Measurements from ENCODE around the gene ABHD16B.

ABHD16B gene

GRCh38 chr20:63839620-63840019, 21.7 kb upstream of the ABHD16B start:
- ChIA-PET CTCF (interaction anchor here (0.7 kb wide), 1 partner anchor 241 kb away, joined by 3 read pairs; no protein-coding TSS in a partner anchor), POLR2A (no interaction called here)
- DNase-seq (ENCODE audit: low read depth, low spot score): no peak
- TF ChIP-seq CTCF (IDR thresholded peaks at IDR 0.05; ENCODE audit: insufficient read depth, low read length, missing control alignments): no peak
- no peak overlapping the region for H3K4me3 ChIP-seq (ENCODE audit: low read depth, low read length)

DNA sequence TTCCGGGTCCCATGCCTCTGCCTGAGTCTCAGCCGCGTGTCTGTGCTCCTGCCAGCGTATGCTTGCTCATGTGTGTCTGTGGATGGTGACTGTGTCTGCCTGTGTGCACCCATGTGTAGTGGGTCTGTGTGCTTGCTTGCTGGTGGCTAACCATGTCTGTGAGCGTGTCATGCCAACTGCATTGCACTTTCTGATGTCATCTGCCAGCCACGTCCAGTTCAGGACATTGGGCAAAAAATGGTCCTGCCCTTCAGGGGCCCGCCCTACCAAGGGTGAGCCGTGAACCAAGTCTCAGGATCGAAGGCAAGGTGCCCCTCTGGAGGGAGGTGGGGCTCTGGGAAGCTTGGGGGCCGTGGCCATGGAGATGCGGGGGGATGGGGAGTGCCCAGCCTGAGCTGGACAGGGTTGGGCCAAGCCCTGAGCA, 20.9 kb upstream of the ABHD16B start:
- no peak for DNase-seq (ENCODE audit: low read depth, low spot score)
- ChIA-PET CTCF (interaction anchor here (0.7 kb wide), 1 partner anchor 240 kb away, joined by 3 read pairs; no protein-coding TSS in a partner anchor), POLR2A (no interaction called here)
- no peak overlapping the region for H3K4me3 ChIP-seq (ENCODE audit: low read depth, low read length)
- no peak for TF ChIP-seq CTCF (IDR thresholded peaks at IDR 0.05; ENCODE audit: insufficient read depth, low read length, missing control alignments)

GRCh38 chr20:63842258-63842657, 19.0 kb upstream of the ABHD16B start:
- no peak overlapping the region for H3K4me3 ChIP-seq (ENCODE audit: low read depth, low read length)
- no peak for TF ChIP-seq CTCF (IDR thresholded peaks at IDR 0.05; ENCODE audit: insufficient read depth, low read length, missing control alignments)
- CTCF ChIA-PET: interaction anchor here (1.0 kb wide), 1 partner anchor 67 kb away, joined by 4 read pairs; no protein-coding TSS in a partner anchor
- POLR2A ChIA-PET: no interaction called here
- no peak for DNase-seq (ENCODE audit: low read depth, low spot score)

DNA sequence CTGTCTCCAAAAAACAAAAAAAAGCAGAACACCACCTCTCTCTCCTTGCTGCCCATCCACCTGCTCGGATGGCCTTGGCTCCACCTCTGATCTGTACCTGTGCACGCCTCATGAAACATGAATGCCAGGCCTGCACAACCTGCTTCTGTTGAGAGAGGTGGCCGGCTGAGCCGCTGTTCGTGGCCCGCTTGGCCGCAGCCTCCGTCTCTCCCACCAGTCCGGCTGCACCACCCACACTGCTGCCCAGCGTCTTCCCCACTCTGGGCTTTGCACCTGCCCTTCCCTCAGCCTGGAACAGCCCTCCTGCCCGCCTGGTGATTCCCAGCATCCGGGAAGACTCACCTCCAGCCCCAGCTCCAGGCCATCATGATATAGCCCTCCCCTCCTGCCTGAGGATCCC, 18.1 kb upstream of the ABHD16B start:
- TF ChIP-seq CTCF (IDR thresholded peaks at IDR 0.05; ENCODE audit: insufficient read depth, low read length, missing control alignments): no peak
- DNase-seq (ENCODE audit: low read depth, low spot score): no peak
- ChIA-PET POLR2A (interaction anchor here (0.6 kb wide), 1 partner anchor 74 kb away, joined by 3 read pairs; no protein-coding TSS in a partner anchor), CTCF (interaction anchor here (1.0 kb wide), 1 partner anchor 68 kb away, joined by 4 read pairs; no protein-coding TSS in a partner anchor)
- H3K4me3 ChIP-seq (ENCODE audit: low read depth, low read length): no peak overlapping the region

- CTCF ChIA-PET: no interaction called here
- H3K4me3 ChIP-seq (ENCODE audit: low read depth, low read length): no peak overlapping the region
- no peak for DNase-seq (ENCODE audit: low read depth, low spot score)
- TF ChIP-seq CTCF (IDR thresholded peaks at IDR 0.05; ENCODE audit: insufficient read depth, low read length, missing control alignments): no peak
- POLR2A ChIA-PET: no interaction called here
Measured at GRCh38 chr20:63843778-63844177, 17.5 kb upstream of the ABHD16B start.

GRCh38 chr20:63844511-63844991, 16.7 kb upstream of the ABHD16B start:
- TF ChIP-seq CTCF (IDR thresholded peaks at IDR 0.05; ENCODE audit: insufficient read depth, low read length, missing control alignments): no peak
- CTCF ChIA-PET: no interaction called here
- no peak for DNase-seq (ENCODE audit: low read depth, low spot score)

More at GRCh38 chr20:63844511-63844991, 16.7 kb upstream of the ABHD16B start:
- POLR2A ChIA-PET: no interaction called here
- H3K4me3 ChIP-seq (ENCODE audit: low read depth, low read length): no peak overlapping the region
